GM19035 (cell line): ENCODE measurements around the gene TBC1D22A.

Source experiments
- ATAC-seq: cut with Tn5 transposase; IDR thresholded peaks from one replicate; pipeline ENCODE4 v1.9.1; 2021; ENCODE audit not compliant: unreplicated experiment

TBC1D22A gene

GRCh38 chr22:46737105-46737975 is 25.1 kb upstream of the TBC1D22A start:
- ATAC-seq, result peak; percentile 35

- peak; percentile 54 for ATAC-seq
Measured at GRCh38 chr22:46737976-46738646, 24.3 kb upstream of the TBC1D22A start, which contains the start of gene CERK. Gene CERK, minus strand, starts transcription at chr22:46738252. Its CDS starts 104 bp downstream, at chr22:46738148.

GRCh38 chr22:46738647-46739093 is 23.8 kb upstream of the TBC1D22A start:
- ATAC-seq, result no peak

- no peak for ATAC-seq
Measured at GRCh38 chr22:46739094-46739870, 23.2 kb upstream of the TBC1D22A start.

GRCh38 chr22:46740910-46741780 is 21.3 kb upstream of the TBC1D22A start:
- no peak for ATAC-seq

GRCh38 chr22:46741974-46742519 is 20.4 kb upstream of the TBC1D22A start:
- no peak for ATAC-seq

DNA sequence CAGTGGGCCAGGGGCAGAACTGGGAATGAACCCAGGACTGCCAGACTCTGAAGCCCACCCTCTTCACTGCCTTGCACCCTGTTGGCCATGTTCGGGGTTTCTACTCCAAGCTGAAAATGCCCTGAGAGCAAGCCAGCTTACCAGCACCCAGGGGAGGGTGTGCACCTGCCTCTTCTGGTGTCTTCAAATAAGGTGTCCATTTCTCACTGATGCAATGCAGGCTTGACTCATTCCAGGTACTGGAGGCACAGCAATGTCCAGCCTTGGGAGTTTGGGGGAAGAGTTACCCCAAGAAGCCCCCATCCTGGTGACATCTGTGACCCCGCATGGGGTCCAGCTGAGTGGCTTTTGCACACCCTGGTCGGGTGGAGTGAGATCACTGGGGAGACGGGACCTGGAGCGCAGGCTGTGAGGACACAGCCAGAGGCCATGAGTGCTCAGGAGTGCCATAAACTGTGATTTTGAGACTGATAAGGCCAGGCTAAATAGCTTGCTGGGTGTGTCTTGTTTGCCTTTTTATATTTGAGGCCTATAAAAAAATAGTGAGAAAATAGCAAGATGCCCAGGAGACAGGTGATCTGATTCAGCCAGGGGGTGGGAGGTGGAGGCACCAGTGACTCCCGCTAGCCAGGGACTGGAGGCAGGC is 19.8 kb upstream of the TBC1D22A start:
- ATAC-seq, result no peak

DNA sequence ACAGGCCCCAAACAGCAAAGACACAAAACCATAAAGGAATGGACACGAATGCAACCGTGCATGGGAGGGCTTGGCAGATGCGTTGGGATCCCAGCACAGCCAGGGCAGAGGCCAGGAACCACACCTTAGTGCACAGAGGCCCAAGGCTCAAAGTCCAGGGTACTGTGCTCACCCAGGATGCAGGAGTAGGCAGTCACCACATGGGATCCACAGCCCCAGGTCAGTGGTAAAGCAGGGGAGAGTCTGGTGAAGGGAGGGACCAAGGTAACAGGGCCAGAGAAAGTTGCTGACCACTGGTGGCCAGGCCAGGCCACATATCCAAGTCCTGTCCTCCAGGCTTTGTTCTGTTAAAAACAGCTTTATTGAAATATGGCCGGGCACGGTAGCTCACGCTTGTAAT is 17.9 kb upstream of the TBC1D22A start:
- no peak for ATAC-seq

DNA sequence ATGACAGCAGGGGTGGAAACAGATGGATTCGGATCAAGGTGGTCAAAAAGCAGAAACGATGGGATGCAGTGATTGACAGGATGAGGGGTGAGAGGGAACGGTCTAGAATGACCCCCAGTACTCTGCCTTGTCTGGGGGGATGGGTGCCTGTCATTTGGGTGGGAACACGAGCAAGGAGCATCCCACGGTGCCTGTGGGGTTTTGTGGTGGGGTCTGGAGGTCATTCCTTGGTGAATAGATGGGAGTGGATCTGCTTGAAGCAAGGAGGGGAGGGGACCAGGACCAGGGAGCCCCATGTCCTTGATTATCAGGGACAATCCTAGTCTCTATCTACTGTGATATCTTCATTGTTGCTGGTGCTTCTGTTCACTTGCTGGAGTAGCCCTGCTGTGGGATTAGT is 16.3 kb upstream of the TBC1D22A start:
- no peak for ATAC-seq

GRCh38 chr22:46746620-46747019 is 15.8 kb upstream of the TBC1D22A start:
- ATAC-seq, result no peak

DNA sequence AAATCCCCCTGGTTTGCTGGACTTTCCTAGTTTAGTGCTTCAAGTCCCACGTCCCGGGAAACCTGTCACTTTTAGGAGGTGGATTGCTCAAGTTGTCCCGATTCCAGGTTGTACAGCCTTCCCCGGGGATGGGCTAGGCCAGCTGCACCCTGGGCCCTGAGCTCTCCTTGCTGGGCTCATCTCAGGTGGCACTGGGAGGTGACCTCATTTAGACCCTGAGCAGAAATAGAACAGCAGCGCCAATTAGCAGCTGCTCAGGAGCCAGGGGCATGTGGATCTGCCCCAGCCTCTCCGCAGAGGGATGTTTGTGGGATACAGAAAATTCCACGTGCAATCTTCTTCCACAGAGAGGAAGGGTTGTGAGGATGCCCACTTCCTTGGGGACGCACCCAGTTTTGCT is 14.8 kb upstream of the TBC1D22A start:
- no peak for ATAC-seq

DNA sequence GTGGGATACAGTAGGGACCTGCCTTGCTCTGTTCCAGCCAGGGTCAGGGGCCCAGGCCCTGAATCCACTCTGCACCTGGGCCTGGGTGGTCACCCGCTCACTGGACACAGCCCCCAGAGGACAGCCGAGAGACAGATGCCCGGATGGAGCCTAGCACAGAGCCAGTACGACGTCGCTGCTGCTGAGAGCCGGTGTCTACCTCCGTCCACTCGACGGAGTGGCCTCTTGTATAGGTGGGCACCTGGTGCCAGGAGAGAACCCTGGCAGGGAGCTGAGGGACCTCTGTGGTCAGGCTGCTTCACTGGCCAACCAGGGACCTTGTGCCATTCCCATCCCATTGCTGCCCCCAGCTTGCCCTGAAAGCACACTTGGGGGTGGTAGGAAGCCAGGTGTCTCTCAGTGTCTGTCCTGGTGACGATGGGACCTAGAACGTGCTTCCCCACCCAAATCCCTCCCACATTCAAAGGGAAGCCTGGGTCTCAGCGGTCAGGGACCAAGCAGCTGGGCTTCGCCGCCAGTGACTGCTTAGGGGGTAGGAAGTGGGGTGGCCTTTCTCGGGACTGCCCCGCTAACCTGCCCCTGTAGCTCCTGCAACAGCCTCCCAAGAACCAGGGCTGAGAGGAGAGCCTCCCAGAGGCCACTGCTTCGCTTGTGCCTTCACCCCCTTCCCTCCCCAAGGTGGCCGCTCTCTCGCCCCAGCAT is 14.1 kb upstream of the TBC1D22A start:
- ATAC-seq, result no peak

GRCh38 chr22:46748908-46749675 is 13.4 kb upstream of the TBC1D22A start:
- ATAC-seq, result no peak

- ATAC-seq, result no peak
Measured at GRCh38 chr22:46749682-46750529, 12.5 kb upstream of the TBC1D22A start.

DNA sequence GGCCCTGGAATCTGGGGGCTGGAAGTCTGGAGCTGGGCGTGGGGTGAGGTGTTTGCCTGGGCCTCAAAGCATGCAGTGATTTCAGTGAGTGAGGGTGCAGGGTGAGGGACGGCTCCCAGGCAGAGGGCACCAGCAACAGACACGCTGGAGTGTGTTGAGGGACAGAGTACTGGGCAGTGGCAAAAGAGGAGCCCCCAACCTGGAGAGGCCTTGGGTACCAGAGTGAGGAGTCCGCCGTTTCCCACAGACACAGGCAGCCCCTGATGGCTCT is 12.0 kb upstream of the TBC1D22A start:
- no peak for ATAC-seq

DNA sequence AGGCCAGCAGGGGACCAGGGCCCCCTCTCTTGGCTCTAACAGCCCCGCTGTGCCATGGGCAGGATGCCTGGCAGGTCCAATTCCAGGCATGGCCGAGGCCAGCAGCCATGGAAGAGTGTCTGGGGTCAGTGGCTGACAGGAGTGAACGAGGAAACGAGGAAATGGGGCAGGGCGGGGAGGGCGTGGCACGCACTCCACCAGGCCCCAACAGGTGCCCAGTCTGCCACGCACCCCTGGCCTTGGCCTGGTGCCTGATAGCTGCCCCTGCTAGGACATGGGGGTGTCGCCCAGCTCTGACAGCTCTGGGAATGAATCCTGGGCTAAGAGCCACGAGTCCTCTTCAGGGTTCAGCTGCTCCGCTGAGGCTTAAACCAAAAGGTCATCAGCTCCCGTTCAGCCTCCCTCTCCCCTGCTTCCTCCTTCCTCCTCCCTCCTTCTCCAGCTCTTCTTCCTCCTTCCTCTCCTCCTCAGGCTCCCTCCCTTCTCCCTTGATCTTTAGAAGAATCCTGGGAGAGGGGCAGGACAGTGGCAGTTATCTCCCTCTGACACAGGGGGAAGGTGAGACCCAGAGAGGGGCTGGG is 11.5 kb upstream of the TBC1D22A start:
- ATAC-seq, result no peak

DNA sequence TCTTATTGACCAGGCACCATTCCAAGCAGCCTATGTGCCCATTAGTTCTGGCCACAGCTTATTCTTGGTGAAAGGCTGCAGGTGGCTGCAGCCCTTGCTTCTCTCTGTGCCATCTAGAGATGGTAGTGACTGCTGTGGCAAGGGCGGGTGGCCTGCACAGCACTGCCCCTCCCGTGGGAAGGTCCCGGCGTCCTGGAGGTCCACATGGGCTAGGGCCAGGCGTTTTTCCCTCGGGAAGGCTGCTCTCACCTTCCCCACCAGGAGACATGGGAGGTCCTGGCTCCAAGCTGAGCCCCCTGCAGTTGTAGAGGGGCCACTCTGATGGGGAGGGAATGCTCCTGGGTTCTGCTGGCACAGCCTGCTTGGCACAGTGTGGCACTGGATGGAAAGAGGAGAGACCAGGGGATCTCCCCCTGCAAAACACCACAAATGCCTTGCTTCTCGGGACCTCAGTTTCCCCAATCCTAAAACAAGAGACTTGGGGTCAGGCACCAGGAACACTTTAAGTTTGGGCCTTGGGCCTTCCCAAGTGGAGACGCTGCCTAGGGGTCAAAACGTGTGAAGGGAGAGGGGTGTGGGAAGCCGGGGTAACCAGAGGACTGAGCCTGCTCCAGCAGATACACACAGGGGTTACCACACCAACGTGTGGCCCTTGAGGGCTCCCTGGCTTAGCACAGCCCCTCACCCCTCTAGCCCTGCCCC is 10.0 kb upstream of the TBC1D22A start:
- ATAC-seq, result no peak
